GM21360 (cell line): ENCODE data around the gene USP28.
"Not testable (repeated sequence)": the region's sequence is repeated elsewhere in the genome, so short reads cannot be mapped to it uniquely, and the experiment has no call there.

ENCODE experiments used
- ATAC-seq: cut with Tn5 transposase; IDR thresholded peaks from one replicate; pipeline ENCODE4 v1.9.1; 2021; ENCODE audit warnings: mild to moderate bottlenecking, moderate library complexity; ENCODE audit not compliant: unreplicated experiment

Gene USP28

DNA sequence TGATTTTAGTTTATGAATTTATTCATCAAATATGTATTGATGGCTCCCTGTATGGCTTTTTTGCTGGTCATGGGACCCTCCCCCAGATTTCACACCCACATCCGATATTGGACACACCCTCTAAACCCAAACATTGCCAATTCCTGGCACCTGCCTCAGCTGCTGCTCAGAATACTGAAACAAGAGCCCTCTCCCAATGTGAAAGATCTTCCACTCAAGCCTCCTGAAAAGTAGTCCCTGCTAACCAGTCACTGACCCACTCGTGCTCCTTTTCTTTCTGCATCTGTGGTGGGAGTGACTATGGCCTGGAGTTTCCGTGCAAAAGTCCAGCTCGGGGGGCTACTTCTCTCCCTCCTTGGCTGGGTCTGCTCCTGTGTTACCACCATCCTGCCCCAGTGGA is 95.9 kb downstream of the USP28 start, which contains the start of gene CLDN25:
Gene CLDN25, plus strand, starts transcription at position 301 of the 400 bp plus-strand sequence. Its CDS starts 0 bp downstream, at position 301.
- ATAC-seq: no peak

DNA sequence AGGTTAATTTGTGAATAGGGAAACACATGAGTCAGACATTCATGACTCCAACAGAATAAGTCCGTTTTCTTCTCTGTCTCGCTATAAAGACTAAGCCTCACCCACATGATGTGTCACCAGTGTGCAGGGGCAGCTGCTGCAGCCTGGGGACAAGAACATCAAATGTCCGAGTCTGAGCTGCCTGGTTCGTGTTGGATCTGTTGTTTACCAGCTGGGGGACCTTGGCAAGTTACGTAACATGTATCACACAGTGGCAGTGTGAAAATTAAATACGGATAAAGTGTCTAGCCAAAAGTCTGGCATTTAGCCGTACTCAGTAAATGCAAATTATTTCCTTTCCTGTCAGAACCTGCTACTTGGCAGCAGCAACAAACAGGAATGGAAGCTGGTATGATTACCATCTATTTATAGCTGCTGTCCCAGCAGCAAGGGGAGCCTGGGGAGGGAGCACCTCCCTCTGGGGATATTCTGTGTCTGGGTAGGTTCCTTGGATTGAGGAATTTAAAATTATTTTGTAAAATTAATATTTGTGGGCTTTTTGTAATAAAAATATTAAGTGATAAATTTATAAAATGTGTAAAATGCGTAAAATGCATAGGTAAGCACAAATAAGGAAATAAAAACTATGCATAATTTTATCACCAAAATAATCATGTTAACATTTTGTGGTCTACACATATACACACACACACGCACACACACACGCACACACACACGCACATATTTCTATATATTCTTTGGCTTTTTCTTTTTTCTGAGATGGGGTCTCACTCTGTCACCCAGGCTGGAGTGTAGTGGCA is 97.1 kb downstream of the USP28 start:
- no peak for ATAC-seq

DNA sequence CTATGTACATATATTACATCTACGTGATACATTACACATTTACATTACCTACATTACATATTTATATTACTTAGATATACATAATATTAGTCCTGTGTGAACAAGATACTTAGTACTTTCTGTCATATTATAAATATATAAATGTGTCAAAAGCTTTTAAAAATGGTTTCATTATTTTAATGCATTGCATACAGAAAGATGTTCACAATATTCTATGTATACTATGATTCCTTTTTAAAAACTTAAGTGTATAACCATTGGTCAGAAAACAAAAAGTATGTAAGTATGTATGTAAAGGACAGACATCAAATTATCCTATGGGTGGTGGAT is 101.2 kb downstream of the USP28 start:
- no peak for ATAC-seq

DNA sequence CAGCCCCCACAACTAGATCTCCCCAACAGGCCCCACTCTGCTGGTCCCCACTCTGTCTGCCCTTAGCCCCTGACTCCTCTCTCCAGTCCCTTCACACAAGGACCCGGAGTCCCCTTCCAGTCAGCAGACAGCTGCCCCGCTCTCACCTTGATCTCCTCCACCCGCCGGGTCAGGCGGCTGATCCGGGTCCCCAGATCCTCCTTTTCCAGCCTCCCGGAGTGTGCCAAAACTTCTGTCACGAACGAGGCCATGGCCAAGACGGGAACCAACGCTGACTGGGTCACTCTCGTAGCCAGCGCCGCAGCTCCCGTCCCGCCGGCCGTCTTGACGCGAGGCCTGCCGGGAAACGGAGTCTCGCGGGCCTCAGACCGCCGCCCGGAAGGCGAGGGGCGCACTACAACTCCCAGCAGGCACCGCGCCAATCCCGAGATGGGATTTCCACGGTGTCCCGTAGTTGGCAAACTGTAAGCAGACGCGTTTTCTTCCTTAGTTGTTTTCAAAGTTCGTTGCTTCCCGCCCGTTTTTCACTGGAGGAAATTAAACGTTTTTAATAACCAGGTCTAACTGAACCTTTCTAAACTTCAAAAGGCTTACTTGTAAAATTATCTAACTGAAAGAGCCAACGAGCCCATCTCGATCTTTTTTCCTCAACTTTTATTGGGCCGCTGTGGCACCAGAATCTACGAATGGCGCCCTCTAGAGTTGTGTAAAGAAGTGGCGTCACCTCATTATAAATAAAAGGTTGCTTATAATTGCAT is 101.8 kb downstream of the USP28 start, which contains the start of gene ZW10:
Gene ZW10, minus strand, starts transcription at position 277 of the 758 bp plus-strand sequence. Its CDS starts 26 bp downstream, at position 251.
- peak; percentile 98 for ATAC-seq

DNA sequence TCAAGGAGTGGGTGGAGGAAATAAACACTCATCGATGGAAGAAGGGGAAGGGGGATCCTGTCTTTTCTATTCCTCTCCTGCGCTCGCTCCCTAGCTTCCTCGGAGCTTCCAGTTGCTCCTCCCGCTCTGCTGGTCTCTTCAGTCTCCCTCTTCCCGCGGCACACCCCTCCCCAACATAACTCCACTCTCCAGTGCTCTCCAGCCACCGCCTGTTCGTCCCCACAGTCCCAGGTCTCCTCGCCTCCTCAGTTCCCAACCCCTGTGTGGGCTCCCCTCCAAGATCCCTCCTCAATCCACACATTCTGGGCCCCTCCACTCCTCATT is 102.3 kb downstream of the USP28 start:
- no peak for ATAC-seq

DNA sequence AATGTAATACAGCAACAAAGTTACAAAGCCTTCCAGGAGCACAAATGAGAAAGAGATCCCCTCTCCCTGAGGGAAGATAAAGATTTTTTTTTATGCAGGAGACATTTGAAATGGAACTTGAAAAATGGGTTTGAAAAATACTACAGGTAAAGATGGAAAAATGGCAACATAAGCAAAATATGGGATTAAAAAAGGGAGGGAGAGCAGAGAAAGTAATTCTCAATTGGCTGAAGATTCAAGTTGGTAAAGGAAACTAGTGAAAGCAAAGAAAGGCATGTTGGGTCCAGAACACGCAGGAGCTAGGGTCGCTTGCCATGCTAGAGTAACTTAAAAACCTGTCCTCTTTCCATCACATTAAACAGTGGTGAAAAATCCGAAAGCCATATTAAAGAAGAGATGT is 103.4 kb downstream of the USP28 start:
- no peak for ATAC-seq

DNA sequence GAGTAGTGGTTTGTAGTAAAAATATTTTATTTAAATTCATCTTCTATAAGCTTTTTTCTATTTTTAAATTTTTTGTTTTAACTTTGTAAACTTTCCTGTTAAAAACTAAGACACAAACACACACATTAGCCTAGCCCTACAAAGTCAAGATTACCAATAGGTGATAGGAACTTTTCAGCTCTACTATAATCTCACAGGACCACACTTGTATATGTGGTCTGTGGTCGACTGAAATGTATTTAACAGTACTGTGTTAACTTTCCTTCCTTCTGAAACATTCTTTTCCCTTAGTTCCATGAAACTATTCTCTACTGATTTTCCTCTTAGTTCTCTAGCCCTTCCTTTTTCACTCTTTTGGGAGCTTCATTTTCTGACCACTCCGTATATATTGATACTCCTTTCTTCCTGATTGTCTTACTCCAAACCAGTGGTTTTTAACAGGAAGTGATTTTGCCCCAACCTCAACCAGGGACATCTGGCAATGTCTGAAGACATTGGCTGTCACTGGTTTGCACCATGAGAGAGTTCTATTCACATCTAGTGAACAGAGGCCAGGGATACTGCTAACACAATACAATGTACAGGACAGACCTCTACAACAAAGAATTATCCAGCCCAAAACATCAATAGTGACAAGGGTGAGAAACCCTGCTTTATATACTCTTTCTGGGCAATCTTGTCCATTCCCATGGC is 110.7 kb downstream of the USP28 start:
- no peak for ATAC-seq

DNA sequence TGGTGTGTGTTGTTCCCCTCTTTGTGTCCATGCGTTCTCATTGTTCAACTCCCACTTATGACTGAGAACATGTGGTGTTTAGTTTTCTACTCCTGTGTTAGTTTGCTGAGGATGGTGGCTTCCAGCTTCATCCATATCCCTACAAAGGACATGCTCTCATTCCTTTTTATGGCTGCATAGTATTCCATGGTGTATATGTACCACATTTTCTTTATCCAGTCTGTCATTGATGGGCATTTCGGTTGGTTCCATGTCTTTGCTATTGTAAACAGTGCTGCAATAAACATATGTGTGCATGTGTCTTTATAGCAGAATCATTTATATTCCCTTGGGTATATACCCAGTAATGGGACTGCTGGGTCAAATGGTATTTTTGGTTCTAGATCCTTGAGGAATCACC is 112.3 kb downstream of the USP28 start:
- not testable (repeated sequence) for ATAC-seq

DNA sequence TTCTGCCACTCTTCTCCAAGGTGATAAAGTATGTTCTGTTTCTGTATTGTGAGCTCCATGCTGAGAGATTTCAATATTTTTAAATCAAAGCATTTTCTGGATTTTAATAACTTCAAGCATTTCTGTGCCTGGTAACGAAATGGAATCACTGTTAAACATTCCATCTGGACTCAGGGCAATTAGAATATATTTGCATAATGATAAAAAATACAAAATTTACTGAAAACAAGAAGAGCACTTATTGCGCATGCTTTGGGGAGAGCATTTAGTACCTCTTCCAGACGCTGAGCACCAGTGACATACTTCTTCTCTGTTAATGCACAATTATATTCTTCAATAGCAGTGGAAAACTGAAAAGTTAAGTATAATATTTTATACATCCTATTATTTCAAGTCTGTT is 115.1 kb downstream of the USP28 start:
- no peak for ATAC-seq

DNA sequence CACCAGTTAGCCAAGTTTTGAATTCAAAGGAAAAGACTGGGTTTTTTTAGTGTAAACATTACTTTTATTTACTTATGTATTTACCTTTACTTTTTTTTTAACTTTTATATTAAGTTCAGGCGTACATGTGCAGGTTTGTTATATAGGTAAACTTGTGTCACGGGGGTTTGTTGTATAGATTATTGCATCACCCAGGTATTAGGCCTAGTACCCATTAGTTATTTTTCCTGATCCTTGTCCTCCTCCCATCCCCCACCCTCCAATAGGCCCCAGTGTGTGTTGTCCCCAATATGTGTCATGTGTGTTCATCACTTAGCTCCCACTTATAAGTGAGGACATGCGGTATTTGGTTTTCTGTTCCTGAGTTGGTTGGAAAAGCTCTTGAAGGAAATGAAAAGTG is 122.4 kb downstream of the USP28 start:
- ATAC-seq: no peak
